OCI-M2 (cell line): ENCODE results near the gene ZCCHC2.

Source experiments
- DNase-seq: peaks from one replicate; lab custom pipeline; 2025; ENCODE audit not compliant: unreplicated experiment; lab: John Stamatoyannopoulos, UW

The ZCCHC2 gene

GRCh38 chr18:62509779-62510178, 13.0 kb upstream of the ZCCHC2 start:
- no peak for DNase-seq

GRCh38 chr18:62510789-62511188, 12.0 kb upstream of the ZCCHC2 start:
- no peak for DNase-seq

- no peak for DNase-seq
These were observed 10.3 kb upstream of the ZCCHC2 start for GRCh38 chr18:62512532-62512931.

GRCh38 chr18:62512996-62513395, 9.8 kb upstream of the ZCCHC2 start:
- no peak for DNase-seq

- DNase-seq = no peak
These were observed 8.3 kb upstream of the ZCCHC2 start for GRCh38 chr18:62514570-62514969.

- DNase-seq = no peak
These were observed 6.6 kb upstream of the ZCCHC2 start for GRCh38 chr18:62516242-62516641.

- DNase-seq = no peak
These were observed 4.1 kb upstream of the ZCCHC2 start for GRCh38 chr18:62518460-62519375.

- no peak for DNase-seq
These were observed 3.1 kb upstream of the ZCCHC2 start for GRCh38 chr18:62519684-62520083.

- no peak for DNase-seq
These were observed 1.7 kb upstream of the ZCCHC2 start for GRCh38 chr18:62521082-62521481.

- no peak for DNase-seq
These were observed 1.2 kb upstream of the ZCCHC2 start for GRCh38 chr18:62521593-62521992.

GRCh38 chr18:62522178-62522503, 684 bp upstream of the ZCCHC2 start:
- DNase-seq = no peak

GRCh38 chr18:62523255-62523588, 397 bp downstream of the ZCCHC2 start:
- no peak for DNase-seq

GRCh38 chr18:62523631-62524439, 1.0 kb downstream of the ZCCHC2 start:
- no peak for DNase-seq

- DNase-seq = no peak
These were observed 1.8 kb downstream of the ZCCHC2 start for GRCh38 chr18:62524440-62525200.

GRCh38 chr18:62525608-62526007, 2.8 kb downstream of the ZCCHC2 start:
- DNase-seq = no peak

- no peak for DNase-seq
These were observed 3.5 kb downstream of the ZCCHC2 start for GRCh38 chr18:62526098-62527025.

GRCh38 chr18:62529597-62529996, 6.8 kb downstream of the ZCCHC2 start:
- no peak for DNase-seq

GRCh38 chr18:62531078-62531477, 8.3 kb downstream of the ZCCHC2 start:
- no peak for DNase-seq

GRCh38 chr18:62531931-62532330, 9.1 kb downstream of the ZCCHC2 start:
- DNase-seq = no peak

- DNase-seq = no peak
These were observed 13.2 kb downstream of the ZCCHC2 start for GRCh38 chr18:62536005-62536404.
